Measurements from ENCODE around the gene HSPA5. TPM values are rescaled to one million over a fixed set of nuclear protein-coding genes. Genes with fewer than 3 reads are reported as not detected.

Gene HSPA5
- total and polyA plus RNA-seq, 10 of the 15 experiments (the other 5 are each of a cell fraction or from before 2014, with no cell fraction given): 39.8 to 517 (median 105) TPM

GRCh38 chr9:125241000-125241862 lies at the start of gene HSPA5 (continued):
- TF ChIP-seq HSF1 (IDR thresholded peaks at IDR 0.05; ENCODE audit: low read depth, low read length) (no peak), MYB (IDR thresholded peaks at IDR 0.05; ENCODE audit: borderline replicate concordance, low read depth, low read length) (no peak), CHD1 (IDR thresholded peaks at IDR 0.05; ENCODE audit: low read depth, low read length) (peak; percentile 90; the same call in 1 of the 2 replicates), KLF5 (IDR thresholded peaks at IDR 0.05; ENCODE audit: partially characterized antibody) (peak; percentile 49), SPI1 (IDR thresholded peaks at IDR 0.05; ENCODE audit: borderline replicate concordance, insufficient read depth, low read depth, low read length) (no peak), KAT2A (conservative IDR thresholded peaks at IDR 0.05; ENCODE audit: control insufficient read depth, low read depth, low read length) (no peak), EZH2 (IDR thresholded peaks at IDR 0.05; ENCODE audit: borderline replicate concordance, control insufficient read depth, low read depth, low read length) (no peak), HCFC1 (IDR thresholded peaks at IDR 0.05; ENCODE audit: low read length) (peak; percentile 26), RUNX3 (IDR thresholded peaks at IDR 0.05; ENCODE audit: low read length) (peak; percentile 90), MTA2 (IDR thresholded peaks at IDR 0.05; ENCODE audit: low read depth) (peak; percentile 90), NBN (IDR thresholded peaks at IDR 0.05) (peak; percentile 53; the same call in 1 of the 2 replicates), ELK1 (IDR thresholded peaks at IDR 0.05; ENCODE audit: low read depth, low read length) (no peak), ZNF622 (IDR thresholded peaks at IDR 0.05) (no peak), ZZZ3 (IDR thresholded peaks at IDR 0.05; ENCODE audit: control insufficient read depth, insufficient read length, low read depth) (no peak), MLLT1 (IDR thresholded peaks at IDR 0.05) (peak; percentile 45; the same call in 1 of the 2 replicates), RCOR1 (conservative IDR thresholded peaks at IDR 0.05; ENCODE audit: low read depth, low read length) (no peak), SREBF2 (IDR thresholded peaks at IDR 0.05; ENCODE audit: low read length) (no peak), SMC3 (IDR thresholded peaks at IDR 0.05; ENCODE audit: borderline replicate concordance, low read length) (no peak), DPF2 (IDR thresholded peaks at IDR 0.05) (peak; percentile 93), EP300 (IDR thresholded peaks at IDR 0.05; ENCODE audit: borderline replicate concordance in 1 of 2, control insufficient read depth in 1 of 2, low read depth in 2 of 2, low read length in 2 of 2) (no peak), PAX5 (IDR thresholded peaks at IDR 0.05; ENCODE audit: borderline replicate concordance, low read depth, low read length) (0 out of 2 replicates have a peak, but pooled peaks have one; percentile 16), CBFB (IDR thresholded peaks at IDR 0.05; ENCODE audit: low read depth) (peak; percentile 92), PAX8 (IDR thresholded peaks at IDR 0.05) (no peak), ZNF384 (IDR thresholded peaks at IDR 0.05; ENCODE audit: borderline replicate concordance, low read depth, low read length) (no peak), SMAD1 (IDR thresholded peaks at IDR 0.05; ENCODE audit: low read depth, partially characterized antibody) (peak; percentile 90), JUNB (IDR thresholded peaks at IDR 0.05) (no peak), SIN3A (IDR thresholded peaks at IDR 0.05; ENCODE audit: low read depth, low read length) (0 out of 2 replicates have a peak, but pooled peaks have one; percentile 50)
- TF ChIP-seq, protein P1, sequence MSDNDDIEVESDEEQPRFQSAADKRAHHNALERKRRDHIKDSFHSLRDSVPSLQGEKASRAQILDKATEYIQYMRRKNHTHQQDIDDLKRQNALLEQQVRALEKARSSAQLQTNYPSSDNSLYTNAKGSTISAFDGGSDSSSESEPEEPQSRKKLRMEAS (IDR thresholded peaks at IDR 0.05; ENCODE audit: low read depth, low read length): peak; percentile 64; the same call in 1 of the 2 replicates
